Trophoblast cell (in vitro differentiated cells and primary cell): ENCODE data around the gene USF3. TPM values are rescaled to one million over a fixed set of nuclear protein-coding genes. Genes with fewer than 3 reads are reported as not detected.

ENCODE experiments used
- DNase-seq, 2 donors: peaks; one replicate each; pipeline ENCODE4 v3.0.0-alpha.2; 2016
- H2AFZ ChIP-seq: 2 replicates; pipeline ENCODE4 v1.6.1; 2013; ENCODE audit warnings: low read length, moderate library complexity, mild to moderate bottlenecking; ENCODE audit not compliant: insufficient read depth, poor library complexity
- H2AK5ac ChIP-seq: 2 replicates; pipeline ENCODE4 v1.6.1; 2013; ENCODE audit warnings: mild to moderate bottlenecking, low read length
- H2BK120ac ChIP-seq: 2 replicates; pipeline ENCODE4 v1.6.1; 2013; ENCODE audit warnings: low read length, mild to moderate bottlenecking, moderate library complexity; ENCODE audit not compliant: insufficient read depth, poor library complexity
- H2BK12ac ChIP-seq: 2 replicates; pipeline ENCODE4 v1.6.1; 2013; ENCODE audit warnings: mild to moderate bottlenecking, low read length, moderate library complexity
- H2BK5ac ChIP-seq: 2 replicates; pipeline ENCODE4 v1.6.1; 2013; ENCODE audit warnings: low read length, low read depth, moderate library complexity, mild to moderate bottlenecking; ENCODE audit not compliant: poor library complexity
- H3K14ac ChIP-seq: 2 replicates; pipeline ENCODE4 v1.6.1; 2013; ENCODE audit warnings: mild to moderate bottlenecking, low read length
- H3K18ac ChIP-seq: 2 replicates; pipeline ENCODE4 v1.6.1; 2013; ENCODE audit warnings: mild to moderate bottlenecking, low read length
- H3K23ac ChIP-seq: 2 replicates; pipeline ENCODE4 v1.6.1; 2013; ENCODE audit warnings: low read length
- H3K27ac ChIP-seq: 2 replicates; pipeline ENCODE4 v1.5.1; 2013; ENCODE audit warnings: low read depth, mild to moderate bottlenecking, inconsistent platforms, low read length, moderate library complexity
- H3K27me3 ChIP-seq: 2 replicates; pipeline ENCODE4 v1.6.1; 2013; ENCODE audit warnings: inconsistent platforms, mild to moderate bottlenecking, low read length, moderate library complexity; ENCODE audit not compliant: insufficient read depth
- H3K36me3 ChIP-seq, 2 experiments: 1 replicate in 1 of 2; 2 replicates in 1 of 2; pipeline ENCODE4 v1.6.1; 2013; ENCODE audit warnings: low read length in 2 of 2, mild to moderate bottlenecking in 2 of 2, moderate library complexity in 1 of 2; ENCODE audit not compliant: insufficient read depth in 2 of 2, control insufficient read depth in 1 of 2
- H3K4ac ChIP-seq: 2 replicates; pipeline ENCODE4 v1.6.1; 2013; ENCODE audit warnings: low read depth, mild to moderate bottlenecking, low read length, moderate library complexity
- H3K4me1 ChIP-seq, 2 experiments: 1 replicate in 1 of 2; 2 replicates in 1 of 2; pipeline ENCODE4 v1.6.1; 2013; ENCODE audit warnings: low read length in 2 of 2, mild to moderate bottlenecking in 2 of 2, moderate library complexity in 1 of 2; ENCODE audit not compliant: insufficient read depth in 2 of 2, control insufficient read depth in 1 of 2
- H3K4me2 ChIP-seq: 2 replicates; pipeline ENCODE4 v1.6.1; 2013; ENCODE audit warnings: inconsistent platforms, mild to moderate bottlenecking, low read length, moderate library complexity
- H3K4me3 ChIP-seq: 2 replicates; pipeline ENCODE4 v1.5.1; 2013; ENCODE audit warnings: mild to moderate bottlenecking, low read depth, low read length, inconsistent platforms
- H3K79me1 ChIP-seq: one replicate; pipeline ENCODE4 v1.6.1; 2013; ENCODE audit warnings: low read length
- H3K79me2 ChIP-seq: 2 replicates; pipeline ENCODE4 v1.6.1; 2013; ENCODE audit warnings: low read length, mild to moderate bottlenecking; ENCODE audit not compliant: control insufficient read depth, insufficient read depth, poor library complexity
- H3K9ac ChIP-seq: 2 replicates; pipeline ENCODE4 v1.6.1; 2013; ENCODE audit warnings: mild to moderate bottlenecking, low read length
- H3K9me3 ChIP-seq: 2 replicates; pipeline ENCODE4 v1.6.1; 2013; ENCODE audit warnings: low read depth, mild to moderate bottlenecking, control low read depth, inconsistent platforms, low read length; ENCODE audit not compliant: insufficient read depth
- H4K12ac ChIP-seq: 2 replicates; pipeline ENCODE4 v1.6.1; 2013; ENCODE audit warnings: low read depth, mild to moderate bottlenecking, low read length, moderate library complexity
- H4K8ac ChIP-seq: 2 replicates; pipeline ENCODE4 v1.6.1; 2013; ENCODE audit warnings: low read depth, mild to moderate bottlenecking, low read length, moderate library complexity
- H4K91ac ChIP-seq: one replicate; pipeline ENCODE4 v1.6.1; 2013; ENCODE audit warnings: low read depth, mild to moderate bottlenecking, low read length, moderate library complexity
- WGBS: extraction: QIAGEN DNeasy Blood & Tissue Kit; methylation state at CpG from one replicate; pipeline ENCODE4 v1.1.7; 2013; ENCODE audit warnings: missing lambda C conversion rate; ENCODE audit not compliant: insufficient read length, insufficient coverage; ENCODE audit errors: extremely low coverage; 5-methylcytosine and 5-hydroxymethylcytosine counted together
- polyA plus RNA-seq: library from polyadenylated mRNA; stranded (reverse); fragments of 200-250 nt; gene quantifications from 2 replicates; pipeline ENCODE4 v1.2.3, GENCODE V29; 2013

The USF3 gene, protein sequence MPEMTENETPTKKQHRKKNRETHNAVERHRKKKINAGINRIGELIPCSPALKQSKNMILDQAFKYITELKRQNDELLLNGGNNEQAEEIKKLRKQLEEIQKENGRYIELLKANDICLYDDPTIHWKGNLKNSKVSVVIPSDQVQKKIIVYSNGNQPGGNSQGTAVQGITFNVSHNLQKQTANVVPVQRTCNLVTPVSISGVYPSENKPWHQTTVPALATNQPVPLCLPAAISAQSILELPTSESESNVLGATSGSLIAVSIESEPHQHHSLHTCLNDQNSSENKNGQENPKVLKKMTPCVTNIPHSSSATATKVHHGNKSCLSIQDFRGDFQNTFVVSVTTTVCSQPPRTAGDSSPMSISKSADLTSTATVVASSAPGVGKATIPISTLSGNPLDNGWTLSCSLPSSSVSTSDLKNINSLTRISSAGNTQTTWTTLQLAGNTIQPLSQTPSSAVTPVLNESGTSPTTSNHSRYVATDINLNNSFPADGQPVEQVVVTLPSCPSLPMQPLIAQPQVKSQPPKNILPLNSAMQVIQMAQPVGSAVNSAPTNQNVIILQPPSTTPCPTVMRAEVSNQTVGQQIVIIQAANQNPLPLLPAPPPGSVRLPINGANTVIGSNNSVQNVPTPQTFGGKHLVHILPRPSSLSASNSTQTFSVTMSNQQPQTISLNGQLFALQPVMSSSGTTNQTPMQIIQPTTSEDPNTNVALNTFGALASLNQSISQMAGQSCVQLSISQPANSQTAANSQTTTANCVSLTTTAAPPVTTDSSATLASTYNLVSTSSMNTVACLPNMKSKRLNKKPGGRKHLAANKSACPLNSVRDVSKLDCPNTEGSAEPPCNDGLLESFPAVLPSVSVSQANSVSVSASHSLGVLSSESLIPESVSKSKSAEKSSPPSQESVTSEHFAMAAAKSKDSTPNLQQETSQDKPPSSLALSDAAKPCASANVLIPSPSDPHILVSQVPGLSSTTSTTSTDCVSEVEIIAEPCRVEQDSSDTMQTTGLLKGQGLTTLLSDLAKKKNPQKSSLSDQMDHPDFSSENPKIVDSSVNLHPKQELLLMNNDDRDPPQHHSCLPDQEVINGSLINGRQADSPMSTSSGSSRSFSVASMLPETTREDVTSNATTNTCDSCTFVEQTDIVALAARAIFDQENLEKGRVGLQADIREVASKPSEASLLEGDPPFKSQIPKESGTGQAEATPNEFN (N-terminal part only)
- polyA plus RNA-seq = 9.3 and 9.6 TPM in 2 replicates

DNA sequence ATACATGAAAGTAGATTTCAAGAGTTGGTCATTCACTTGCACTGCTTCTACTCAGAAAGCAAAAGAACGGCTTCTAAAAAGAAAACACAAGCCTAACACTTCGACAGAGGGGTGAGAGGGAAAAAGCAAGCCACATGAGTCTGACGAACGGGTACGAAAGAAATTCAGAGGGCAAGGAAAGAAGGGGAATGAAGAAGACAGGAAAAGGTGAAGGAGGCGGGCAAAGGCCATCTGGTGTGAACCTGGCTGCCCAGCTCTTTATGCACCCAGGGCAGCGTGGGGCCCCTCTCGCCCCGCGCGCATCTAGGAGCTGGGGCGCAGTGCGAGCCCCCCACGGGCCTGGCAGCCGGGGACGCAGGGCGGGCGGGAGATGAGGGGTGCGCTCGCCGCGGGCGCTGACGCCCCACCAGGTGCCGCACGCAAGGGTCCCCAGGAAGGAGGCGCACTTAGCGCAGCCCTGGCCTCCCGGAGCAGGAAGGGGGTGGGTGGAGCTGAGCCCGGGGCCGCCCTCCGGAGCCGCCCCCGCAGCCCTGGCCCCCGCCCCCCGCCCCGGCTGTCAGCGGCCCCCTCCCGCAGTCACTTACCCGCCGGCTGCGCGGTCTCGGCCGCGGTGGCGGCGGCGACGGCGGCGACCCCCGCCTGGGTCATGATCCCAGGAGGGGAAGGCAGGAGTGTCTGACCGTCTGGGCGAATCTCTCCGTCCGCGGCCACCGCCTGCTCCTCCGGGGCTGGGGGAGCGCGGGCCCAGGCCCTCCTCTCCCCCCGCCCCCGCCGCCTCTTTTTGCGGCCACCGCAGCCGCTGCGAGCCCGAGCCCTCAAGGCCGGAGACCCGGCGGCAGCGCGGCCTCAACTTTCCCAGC, at the start of gene USF3:
USF3 (minus strand) TSS at position 857 of the 860 bp plus-strand sequence. CDS start 21,764 bp downstream, outside the sequence.
- Histone ChIP-seq H3K4me2 (peak within 1 kb of the TSS; percentile 94), H3K4me3 (peak within 1 kb of the TSS; percentile 97), H4K12ac (peak within 1 kb of the TSS; percentile 89), H3K27me3 (no peaks in the 10 kb centered on the region), H3K27ac (peak within 1 kb of the TSS; percentile 97), H3K9me3 (no peaks in the 10 kb centered on the region), H3K18ac (peak within 1 kb of the TSS; percentile 90), H3K79me2 (peaks cover 13% of the 10 kb centered on the region), H3K23ac (no peak within 1 kb of the TSS), H2BK12ac (peak within 1 kb of the TSS; percentile 38), H2BK5ac (peak within 1 kb of the TSS; percentile 90), H3K4ac (peak within 1 kb of the TSS; percentile 82), H3K9ac (peak within 1 kb of the TSS; percentile 94), H4K8ac (peak within 1 kb of the TSS; percentile 95), H2AFZ (peak within 1 kb of the TSS; percentile 91), H3K14ac (peak within 1 kb of the TSS; percentile 95), H3K36me3 (no peaks in the 10 kb centered on the region), H3K79me1 (peaks cover 14% of the 10 kb centered on the region), H3K4me1 (peaks cover 3 to 5% of the 10 kb centered on the region in 2 experiments), H2BK120ac (peak within 1 kb of the TSS; percentile 84), H4K91ac (peak within 1 kb of the TSS; percentile 98), H2AK5ac (peak within 1 kb of the TSS; percentile 59)
- DNase-seq = peak; percentile 28 to 60
- no CpG with 5 or more reads among the region's 75 CpGs for WGBS

- Histone ChIP-seq H2AFZ (peak within 1 kb of the TSS; percentile 92), H3K23ac (no peak within 1 kb of the TSS), H2BK120ac (peak within 1 kb of the TSS; percentile 70), H4K12ac (peak within 1 kb of the TSS; percentile 65), H4K8ac (peak within 1 kb of the TSS; percentile 98), H3K36me3 (no peaks in the 10 kb centered on the region), H3K27me3 (no peaks in the 10 kb centered on the region), H3K4me3 (peak within 1 kb of the TSS; percentile 88), H3K79me1 (peaks cover 17% of the 10 kb centered on the region), H3K4ac (peak within 1 kb of the TSS; percentile 71), H3K18ac (peak within 1 kb of the TSS; percentile 90), H3K79me2 (peaks cover 15% of the 10 kb centered on the region), H3K9me3 (no peaks in the 10 kb centered on the region), H2BK12ac (no peak within 1 kb of the TSS), H4K91ac (peak within 1 kb of the TSS; percentile 92), H2AK5ac (peak within 1 kb of the TSS; percentile 21), H2BK5ac (peak within 1 kb of the TSS; percentile 92), H3K27ac (peak within 1 kb of the TSS; percentile 98), H3K4me1 (peaks cover 3% of the 10 kb centered on the region in 2 experiments), H3K4me2 (peak within 1 kb of the TSS; percentile 84), H3K9ac (peak within 1 kb of the TSS; percentile 94), H3K14ac (peak within 1 kb of the TSS; percentile 94)
- WGBS = no CpG with 5 or more reads among the region's 72 CpGs
- peak; percentile 88 to 93 for DNase-seq
Observed at GRCh38 chr3:113745756-113746547, 49.5 kb upstream of the USF3 start, which contains the start of gene NAA50. Gene NAA50, minus strand, starts transcription at chr3:113746249. Its CDS starts 300 bp downstream, at chr3:113745949.

- Histone ChIP-seq H3K4ac (peak overlapping the region; percentile 71), H2BK5ac (peak overlapping the region; percentile 79), H3K36me3 (no peaks in the 10 kb centered on the region), H4K8ac (peak overlapping the region; percentile 98), H2AK5ac (peak overlapping the region; percentile 21), H3K14ac (peak overlapping the region; percentile 94), H3K79me1 (peaks cover 17% of the 10 kb centered on the region), H3K9ac (peak overlapping the region; percentile 94), H4K91ac (peak overlapping the region; percentile 81), H3K9me3 (no peaks in the 10 kb centered on the region), H3K27me3 (no peaks in the 10 kb centered on the region), H3K23ac (no peak overlapping the region), H2AFZ (peak overlapping the region; percentile 54), H3K4me3 (peak overlapping the region; percentile 85), H3K4me1 (peaks cover 3% of the 10 kb centered on the region in 2 experiments), H3K79me2 (peaks cover 18% of the 10 kb centered on the region), H3K18ac (peak overlapping the region; percentile 90), H2BK12ac (no peak overlapping the region), H4K12ac (peak overlapping the region; percentile 26), H3K4me2 (peak overlapping the region; percentile 80), H2BK120ac (no peak overlapping the region), H3K27ac (peak overlapping the region; percentile 91)
- whole genome bisulfite sequencing = no CpG with 5 or more reads among the region's 35 CpGs
- peak; percentile 63 to 72 for DNase-seq
Observed at GRCh38 chr3:113744941-113745755, 48.7 kb upstream of the USF3 start.
